GM11168 (cell line): ENCODE results near the gene PTS.

Experiments used
- in situ Hi-C: fragments of 300-500 bp; cut with MboI; formaldehyde crosslinking; loops from one replicate; pipeline ENCODE4 v1.12.0; 2022; ENCODE audit warnings: low sequenced_read_pairs; ENCODE audit not compliant: unreplicated experiment

PTS gene

GRCh38 chr11:112253605-112254242 lies 27.5 kb downstream of the PTS start:
- in situ Hi-C loops, result no loop called here

GRCh38 chr11:112255067-112255720 lies 29.0 kb downstream of the PTS start:
- in situ Hi-C loops, result no loop called here

- in situ Hi-C loops, result no loop called here
Observed at GRCh38 chr11:112260490-112260889, 34.3 kb downstream of the PTS start, which contains the start of gene PLET1. PLET1 (minus strand) TSS chr11:112260860; CDS start chr11:112260589, 271 bp downstream.

- in situ Hi-C loops, result no loop called here
Observed at GRCh38 chr11:112265659-112266409, 39.6 kb downstream of the PTS start.

GRCh38 chr11:112266410-112266778 lies 40.2 kb downstream of the PTS start:
- in situ Hi-C loops, result no loop called here

- in situ Hi-C loops, result no loop called here
Observed at GRCh38 chr11:112267188-112267591, 41.0 kb downstream of the PTS start.

- in situ Hi-C loops, result no loop called here
Observed at GRCh38 chr11:112268406-112268805, 42.2 kb downstream of the PTS start.

- in situ Hi-C loops, result no loop called here
Observed at GRCh38 chr11:112269139-112269538, 42.9 kb downstream of the PTS start.

GRCh38 chr11:112270551-112271180 lies 44.4 kb downstream of the PTS start:
- in situ Hi-C loops, result no loop called here

- in situ Hi-C loops, result no loop called here
Observed at GRCh38 chr11:112271242-112271641, 45.0 kb downstream of the PTS start.

- in situ Hi-C loops, result no loop called here
Observed at GRCh38 chr11:112273066-112273465, 46.8 kb downstream of the PTS start.

GRCh38 chr11:112274007-112274783 lies 48.0 kb downstream of the PTS start:
- in situ Hi-C loops, result no loop called here

GRCh38 chr11:112277029-112277428 lies 50.8 kb downstream of the PTS start:
- in situ Hi-C loops, result no loop called here

GRCh38 chr11:112277941-112278340 lies 51.7 kb downstream of the PTS start:
- in situ Hi-C loops, result no loop called here

GRCh38 chr11:112278803-112279202 lies 52.6 kb downstream of the PTS start:
- in situ Hi-C loops, result no loop called here

- in situ Hi-C loops, result loop anchor here (5.0 kb wide), 1 partner anchor 58 kb away; no protein-coding TSS in a partner anchor
Observed at GRCh38 chr11:112279901-112280267, 53.7 kb downstream of the PTS start.

GRCh38 chr11:112280268-112281126 lies 54.3 kb downstream of the PTS start:
- in situ Hi-C loops, result loop anchor here (5.0 kb wide), 1 partner anchor 58 kb away; no protein-coding TSS in a partner anchor

- in situ Hi-C loops, result loop anchor here (5.0 kb wide), 1 partner anchor 59 kb away; no protein-coding TSS in a partner anchor
Observed at GRCh38 chr11:112281726-112282125, 55.5 kb downstream of the PTS start.
